HepG2 (cell line): ENCODE results near the gene L1CAM. TPM values are rescaled to one million over a fixed set of nuclear protein-coding genes. Genes with fewer than 3 reads are reported as not detected.

Experiments
- ADNP ChIP-seq: sonication (generic); formaldehyde crosslinking; IDR thresholded peaks from 2 replicates; pipeline ENCODE4 v1.4.0; 2020; ENCODE audit warnings: missing genetic modification reagents
- CAMTA2 ChIP-seq: sonication (generic); formaldehyde crosslinking; IDR thresholded peaks from 2 replicates; pipeline ENCODE4 v1.4.0; 2020; ENCODE audit warnings: mild to moderate bottlenecking, missing genetic modification reagents, borderline replicate concordance
- CEBPZ ChIP-seq: IDR thresholded peaks from 2 replicates; pipeline ENCODE4 v1.6.1; 2012; ENCODE audit warnings: low read length, improper control_type of control experiment
- DBP ChIP-seq: sonication (generic); formaldehyde crosslinking; IDR thresholded peaks from 2 replicates; pipeline ENCODE4 v1.4.0; 2020; ENCODE audit warnings: missing genetic modification reagents; ENCODE audit errors: not compliant biosample characterization
- HOXA7 ChIP-seq: sonication (generic); formaldehyde crosslinking; IDR thresholded peaks from 2 replicates; pipeline ENCODE4 v1.8.1; 2022; ENCODE audit warnings: mild to moderate bottlenecking, missing genetic modification reagents, moderate library complexity
- JUNB ChIP-seq: sonication (generic); formaldehyde crosslinking; IDR thresholded peaks from 2 replicates; pipeline ENCODE4 v1.8.0; 2022; ENCODE audit warnings: missing genetic modification reagents, mild to moderate bottlenecking, borderline replicate concordance
- MAF1 ChIP-seq: sonication (generic); formaldehyde crosslinking; IDR thresholded peaks from 2 replicates; pipeline ENCODE4 v1.5.0; 2020; ENCODE audit warnings: missing genetic modification reagents, borderline replicate concordance
- TMF1 ChIP-seq: sonication (generic); formaldehyde crosslinking; IDR thresholded peaks from 2 replicates; pipeline ENCODE4 v1.8.1; 2022; ENCODE audit warnings: low read depth, missing genetic modification reagents
- TSC22D2 ChIP-seq: sonication (generic); formaldehyde crosslinking; IDR thresholded peaks from 2 replicates; pipeline ENCODE4 v1.5.1; 2020; ENCODE audit warnings: missing genetic modification reagents, mild to moderate bottlenecking, borderline replicate concordance
- ZBTB8A ChIP-seq: sonication (generic); formaldehyde crosslinking; IDR thresholded peaks from 2 replicates; pipeline ENCODE4 v1.4.0; 2020; ENCODE audit warnings: mild to moderate bottlenecking, low read depth, missing genetic modification reagents, borderline replicate concordance
- ZFP62 ChIP-seq: sonication (generic); formaldehyde crosslinking; IDR thresholded peaks from 2 replicates; pipeline ENCODE4 v1.4.0; 2020; ENCODE audit warnings: missing genetic modification reagents
- ZFY ChIP-seq: sonication (generic); formaldehyde crosslinking; IDR thresholded peaks from 2 replicates; pipeline ENCODE4 v1.4.0; 2020; ENCODE audit warnings: missing genetic modification reagents
- ZNF24 ChIP-seq: fragments of 450-650 bp; IDR thresholded peaks from 2 replicates; pipeline ENCODE4 v1.6.1; 2017; ENCODE audit warnings: antibody characterized with exemption, mild to moderate bottlenecking
- ZNF382 ChIP-seq: sonication (generic); formaldehyde crosslinking; IDR thresholded peaks from 2 replicates; pipeline ENCODE4 v1.5.0; 2020; ENCODE audit warnings: missing genetic modification reagents, mild to moderate bottlenecking, borderline replicate concordance
- ZNF383 ChIP-seq: sonication (generic); formaldehyde crosslinking; IDR thresholded peaks from 2 replicates; pipeline ENCODE4 v1.4.0; 2020; ENCODE audit warnings: missing genetic modification reagents, mild to moderate bottlenecking, borderline replicate concordance
- ZNF543 ChIP-seq: sonication (generic); formaldehyde crosslinking; IDR thresholded peaks from 2 replicates; pipeline ENCODE4 v1.4.0; 2020; ENCODE audit warnings: mild to moderate bottlenecking, missing genetic modification reagents
- ZNF674 ChIP-seq: sonication (generic); formaldehyde crosslinking; IDR thresholded peaks from 2 replicates; pipeline ENCODE4 v1.5.0; 2020; ENCODE audit warnings: low read depth, mild to moderate bottlenecking, missing genetic modification reagents
- polyA plus RNA-seq, 8 experiments: library from polyadenylated mRNA; depleted of rRNA in 3 of 8; stranded (reverse) in 7 of 8; unstranded in 1 of 8; fragments of >200 nt; fragmentation: Illumina TruSeq in 4 of 8; extraction: Trizol in 4 of 8; gene quantifications; 2 replicates each; pipeline versions ENCODE4 v1.2.1 to v1.2.3, GENCODE V29; 2011 to 2016; ENCODE audit warnings: low read depth in 4 of 8, missing spikeins in 1 of 8, mixed read lengths in 1 of 8; ENCODE audit not compliant: insufficient read depth in 1 of 8
- total RNA-seq, 5 experiments: library from RNA; depleted of rRNA; stranded (reverse); fragments of >200 nt; fragmentation: Illumina TruSeq; extraction: Trizol; gene quantifications; 2 replicates each; pipeline ENCODE4 v1.2.3, GENCODE V29; 2016; ENCODE audit warnings: low read depth in 1 of 5
- TF ChIP-seq, protein P1 (sequence below): IDR thresholded peaks from 2 replicates; pipeline ENCODE4 v1.6.1; 2016; ENCODE audit warnings: mild to moderate bottlenecking
- TF ChIP-seq, protein P2 (sequence below): sonication (generic); formaldehyde crosslinking; IDR thresholded peaks from 2 replicates; pipeline ENCODE4 v1.4.0; 2020; ENCODE audit warnings: missing genetic modification reagents
- TF ChIP-seq, protein P3 (sequence below): fragments of 450-650 bp; IDR thresholded peaks from 2 replicates; pipeline ENCODE4 v1.6.1; 2016

The L1CAM gene
- total and polyA plus RNA-seq, 2 of the 13 experiments (the other 11 are each of a cell fraction or from before 2014, with no cell fraction given), result 1.4 to 2.0 TPM

DNA sequence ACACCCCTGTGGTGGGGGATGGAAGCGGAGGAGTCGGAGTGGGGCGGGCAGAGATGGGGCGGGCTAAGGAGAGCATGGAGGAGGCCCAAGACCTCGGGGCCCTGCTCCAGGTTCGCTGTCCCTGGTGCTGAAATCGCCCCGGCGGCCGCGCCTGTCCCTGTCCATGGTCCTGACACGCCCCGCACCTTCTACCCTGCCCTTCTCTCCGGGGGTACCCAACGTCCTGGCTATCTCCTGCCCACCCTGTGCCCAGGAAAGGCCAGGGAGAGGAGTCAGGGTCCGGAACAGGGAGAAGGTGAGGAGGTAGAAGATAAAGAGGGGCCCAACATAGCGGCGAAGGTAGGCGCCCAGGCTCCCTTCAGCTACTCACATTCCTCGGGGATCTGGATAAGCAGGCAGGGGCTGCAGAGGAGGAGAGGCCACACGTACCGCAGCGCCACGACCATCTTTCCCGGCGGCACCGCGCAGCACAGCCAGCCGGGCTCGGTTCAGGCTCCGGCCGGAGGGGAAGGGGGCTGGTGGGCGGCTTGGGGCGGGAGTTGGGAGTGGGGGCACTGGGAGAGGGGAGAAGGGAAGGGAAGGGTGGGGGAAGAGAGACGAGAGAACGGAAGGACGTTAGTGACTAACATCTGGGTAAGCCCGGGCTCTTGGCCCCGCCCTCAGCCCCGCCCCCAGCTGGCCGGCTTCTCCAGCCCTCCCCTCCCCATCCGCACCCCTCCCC, 10.4 kb downstream of the L1CAM start (continued):
- TF ChIP-seq MAF1 (peak; percentile 99), ZNF24 (no peak), JUNB (CRISPR knock-in tag) (peak; percentile 95), ZNF382 (CRISPR knock-in tag) (peak; percentile 87; the same call in 1 of the 2 replicates), ZNF543 (CRISPR knock-in tag) (peak; percentile 99), HOXA7 (CRISPR knock-in tag) (peak; percentile 98), TSC22D2 (CRISPR knock-in tag) (peak; percentile 100), CEBPZ (no peak), ADNP (CRISPR knock-in tag) (0 out of 2 replicates have a peak, but pooled peaks have one; percentile 28), ZFY (CRISPR knock-in tag) (peak; percentile 84), ZNF674 (CRISPR knock-in tag) (peak; percentile 100), ZFP62 (CRISPR knock-in tag) (no peak), ZNF383 (CRISPR knock-in tag) (peak; percentile 69; the same call in 1 of the 2 replicates), TMF1 (CRISPR knock-in tag) (peak; percentile 100), ZBTB8A (CRISPR knock-in tag) (peak; percentile 93; the same call in 1 of the 2 replicates), DBP (CRISPR knock-in tag) (peak; percentile 100), CAMTA2 (peak; percentile 100)
- TF ChIP-seq, protein P1, sequence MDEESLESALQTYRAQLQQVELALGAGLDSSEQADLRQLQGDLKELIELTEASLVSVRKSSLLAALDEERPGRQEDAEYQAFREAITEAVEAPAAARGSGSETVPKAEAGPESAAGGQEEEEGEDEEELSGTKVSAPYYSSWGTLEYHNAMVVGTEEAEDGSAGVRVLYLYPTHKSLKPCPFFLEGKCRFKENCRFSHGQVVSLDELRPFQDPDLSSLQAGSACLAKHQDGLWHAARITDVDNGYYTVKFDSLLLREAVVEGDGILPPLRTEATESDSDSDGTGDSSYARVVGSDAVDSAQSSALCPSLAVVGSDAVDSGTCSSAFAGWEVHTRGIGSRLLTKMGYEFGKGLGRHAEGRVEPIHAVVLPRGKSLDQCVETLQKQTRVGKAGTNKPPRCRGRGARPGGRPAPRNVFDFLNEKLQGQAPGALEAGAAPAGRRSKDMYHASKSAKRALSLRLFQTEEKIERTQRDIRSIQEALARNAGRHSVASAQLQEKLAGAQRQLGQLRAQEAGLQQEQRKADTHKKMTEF (CRISPR knock-in tag), result peak; percentile 97
- TF ChIP-seq, protein P2, sequence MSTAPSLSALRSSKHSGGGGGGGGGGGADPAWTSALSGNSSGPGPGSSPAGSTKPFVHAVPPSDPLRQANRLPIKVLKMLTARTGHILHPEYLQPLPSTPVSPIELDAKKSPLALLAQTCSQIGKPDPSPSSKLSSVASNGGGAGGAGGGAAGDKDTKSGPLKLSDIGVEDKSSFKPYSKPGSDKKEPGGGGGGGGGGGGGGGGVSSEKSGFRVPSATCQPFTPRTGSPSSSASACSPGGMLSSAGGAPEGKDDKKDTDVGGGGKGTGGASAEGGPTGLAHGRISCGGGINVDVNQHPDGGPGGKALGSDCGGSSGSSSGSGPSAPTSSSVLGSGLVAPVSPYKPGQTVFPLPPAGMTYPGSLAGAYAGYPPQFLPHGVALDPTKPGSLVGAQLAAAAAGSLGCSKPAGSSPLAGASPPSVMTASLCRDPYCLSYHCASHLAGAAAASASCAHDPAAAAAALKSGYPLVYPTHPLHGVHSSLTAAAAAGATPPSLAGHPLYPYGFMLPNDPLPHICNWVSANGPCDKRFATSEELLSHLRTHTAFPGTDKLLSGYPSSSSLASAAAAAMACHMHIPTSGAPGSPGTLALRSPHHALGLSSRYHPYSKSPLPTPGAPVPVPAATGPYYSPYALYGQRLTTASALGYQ (CRISPR knock-in tag), result peak; percentile 97
- TF ChIP-seq, protein P3, sequence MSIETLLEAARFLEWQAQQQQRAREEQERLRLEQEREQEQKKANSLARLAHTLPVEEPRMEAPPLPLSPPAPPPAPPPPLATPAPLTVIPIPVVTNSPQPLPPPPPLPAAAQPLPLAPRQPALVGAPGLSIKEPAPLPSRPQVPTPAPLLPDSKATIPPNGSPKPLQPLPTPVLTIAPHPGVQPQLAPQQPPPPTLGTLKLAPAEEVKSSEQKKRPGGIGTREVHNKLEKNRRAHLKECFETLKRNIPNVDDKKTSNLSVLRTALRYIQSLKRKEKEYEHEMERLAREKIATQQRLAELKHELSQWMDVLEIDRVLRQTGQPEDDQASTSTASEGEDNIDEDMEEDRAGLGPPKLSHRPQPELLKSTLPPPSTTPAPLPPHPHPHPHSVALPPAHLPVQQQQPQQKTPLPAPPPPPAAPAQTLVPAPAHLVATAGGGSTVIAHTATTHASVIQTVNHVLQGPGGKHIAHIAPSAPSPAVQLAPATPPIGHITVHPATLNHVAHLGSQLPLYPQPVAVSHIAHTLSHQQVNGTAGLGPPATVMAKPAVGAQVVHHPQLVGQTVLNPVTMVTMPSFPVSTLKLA, result no peak
